Measurements from ENCODE around the gene FUT7. TPM values are rescaled to one million over a fixed set of nuclear protein-coding genes. Genes with fewer than 3 reads are reported as not detected.
A peak's percentile ranks its signal among the peaks of the same experiment; 100 is the strongest.

FUT7 gene
- total and polyA plus RNA-seq, 2 of the 8 experiments (the other 6 are each of a cell fraction or from before 2014, with no cell fraction given): not detected

DNA sequence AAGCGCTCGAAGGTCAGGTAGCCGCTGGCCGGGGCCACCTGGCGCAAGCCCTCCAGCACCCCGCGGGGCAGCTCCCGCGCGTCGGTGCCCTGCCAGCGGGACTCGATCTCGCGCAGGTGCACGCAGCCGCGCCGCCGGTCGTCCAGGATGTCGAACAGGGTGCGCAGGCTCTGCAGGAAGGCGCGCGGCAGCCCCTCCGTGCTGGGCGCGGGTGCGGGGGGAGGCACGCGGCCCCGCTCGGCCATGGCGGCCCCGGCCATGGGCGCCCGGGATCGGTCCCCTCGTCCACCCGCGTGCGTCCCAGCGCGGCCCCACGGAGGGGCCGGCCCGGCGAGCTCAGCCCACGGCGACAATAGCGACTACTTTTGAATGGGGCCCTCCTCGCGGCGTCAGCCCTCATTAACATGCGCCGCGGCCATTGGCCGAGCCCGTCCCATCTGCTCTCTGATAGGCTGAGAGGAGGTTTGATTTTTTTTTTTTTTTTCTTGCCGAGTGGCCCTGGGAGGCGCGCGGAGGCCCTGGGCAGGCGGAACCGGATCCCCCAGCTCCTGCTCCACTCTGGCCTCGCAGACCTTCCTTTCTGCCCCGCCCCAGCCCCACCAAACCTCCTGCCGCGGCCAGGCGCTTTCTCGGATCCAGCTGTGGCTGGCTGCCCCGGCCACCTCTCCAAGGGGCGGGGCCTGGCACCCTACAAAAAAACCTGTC, 38.5 kb upstream of the FUT7 start, which contains the start of gene SAPCD2 (continued):
- no peak for TF ChIP-seq RXRA (IDR thresholded peaks at IDR 0.05; ENCODE audit: insufficient read depth, low read depth, low read length)
- TF ChIP-seq SAP30 (IDR thresholded peaks at IDR 0.05; ENCODE audit: insufficient read depth, insufficient replicate concordance, low read length): no peak
- no peak for TF ChIP-seq FOSL1 (IDR thresholded peaks at IDR 0.05; ENCODE audit: insufficient read depth, low read depth, low read length)
- peak; percentile 35; the same call in 1 of the 2 replicates for TF ChIP-seq TBP (IDR thresholded peaks at IDR 0.05; ENCODE audit: low read depth, low read length)
- TF ChIP-seq CEBPB (IDR thresholded peaks at IDR 0.05; ENCODE audit: low read depth, low read length): no peak
- TF ChIP-seq BRCA1 (IDR thresholded peaks at IDR 0.05; ENCODE audit: low read depth, low read length): no peak
- no peak for TF ChIP-seq RAD21 (IDR thresholded peaks at IDR 0.05 in 1 of 2, conservative IDR thresholded peaks at IDR 0.05 in 1 of 2; ENCODE audit: low read depth in 2 of 2, low read length in 2 of 2)
- peak; percentile 85 for TF ChIP-seq KDM4A (IDR thresholded peaks at IDR 0.05; ENCODE audit: low read depth, low read length, severe bottlenecking)
- TF ChIP-seq, protein P1, sequence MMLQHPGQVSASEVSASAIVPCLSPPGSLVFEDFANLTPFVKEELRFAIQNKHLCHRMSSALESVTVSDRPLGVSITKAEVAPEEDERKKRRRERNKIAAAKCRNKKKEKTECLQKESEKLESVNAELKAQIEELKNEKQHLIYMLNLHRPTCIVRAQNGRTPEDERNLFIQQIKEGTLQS (IDR thresholded peaks at IDR 0.05; ENCODE audit: insufficient read depth, low read depth, low read length): no peak
- TF ChIP-seq GABPA (IDR thresholded peaks at IDR 0.05; ENCODE audit: borderline replicate concordance, insufficient read depth, low read length): no peak
- TF ChIP-seq BCL11A (IDR thresholded peaks at IDR 0.05; ENCODE audit: low read depth in 2 of 2, low read length in 2 of 2): no peak
- no peak for TF ChIP-seq SIN3A (conservative IDR thresholded peaks at IDR 0.05 in 1 of 2, IDR thresholded peaks at IDR 0.05 in 1 of 2; ENCODE audit: low read depth in 1 of 2, low read length in 2 of 2)
- no peak for TF ChIP-seq POLR2AphosphoS5 (IDR thresholded peaks at IDR 0.05; ENCODE audit: low read depth, low read length)
- peak; percentile 22 for TF ChIP-seq TAF7 (optimal IDR thresholded peaks at IDR 0.05; ENCODE audit: borderline replicate concordance, low read depth, low read length)
- no peak for TF ChIP-seq SIRT6 (IDR thresholded peaks at IDR 0.05; ENCODE audit: low read length)
- no peak for TF ChIP-seq SP4 (IDR thresholded peaks at IDR 0.05; ENCODE audit: low read length)
- TF ChIP-seq POU5F1 (IDR thresholded peaks at IDR 0.05; ENCODE audit: low read depth, low read length): no peak
- no peak for TF ChIP-seq EZH2 (IDR thresholded peaks at IDR 0.05; ENCODE audit: low read depth, low read length, severe bottlenecking)
- TF ChIP-seq PHF8 (conservative IDR thresholded peaks at IDR 0.05; ENCODE audit: low read depth, low read length): no peak
- no peak for TF ChIP-seq CHD2 (IDR thresholded peaks at IDR 0.05; ENCODE audit: low read length)
- no peak for TF ChIP-seq ASH2L (IDR thresholded peaks at IDR 0.05; ENCODE audit: low read length)
- TF ChIP-seq, protein P2, sequence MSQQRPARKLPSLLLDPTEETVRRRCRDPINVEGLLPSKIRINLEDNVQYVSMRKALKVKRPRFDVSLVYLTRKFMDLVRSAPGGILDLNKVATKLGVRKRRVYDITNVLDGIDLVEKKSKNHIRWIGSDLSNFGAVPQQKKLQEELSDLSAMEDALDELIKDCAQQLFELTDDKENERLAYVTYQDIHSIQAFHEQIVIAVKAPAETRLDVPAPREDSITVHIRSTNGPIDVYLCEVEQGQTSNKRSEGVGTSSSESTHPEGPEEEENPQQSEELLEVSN (IDR thresholded peaks at IDR 0.05): peak; percentile 57
